ENCODE measurements around the gene OPA3.
"Not testable (repeated sequence)": the region's sequence is repeated elsewhere in the genome, so short reads cannot be mapped to it uniquely, and the experiment has no call there.

Gene OPA3

GRCh38 chr19:45522010-45522941, 62.3 kb downstream of the OPA3 start:
- no peak for DNase-seq (ENCODE audit: low read depth)

DNA sequence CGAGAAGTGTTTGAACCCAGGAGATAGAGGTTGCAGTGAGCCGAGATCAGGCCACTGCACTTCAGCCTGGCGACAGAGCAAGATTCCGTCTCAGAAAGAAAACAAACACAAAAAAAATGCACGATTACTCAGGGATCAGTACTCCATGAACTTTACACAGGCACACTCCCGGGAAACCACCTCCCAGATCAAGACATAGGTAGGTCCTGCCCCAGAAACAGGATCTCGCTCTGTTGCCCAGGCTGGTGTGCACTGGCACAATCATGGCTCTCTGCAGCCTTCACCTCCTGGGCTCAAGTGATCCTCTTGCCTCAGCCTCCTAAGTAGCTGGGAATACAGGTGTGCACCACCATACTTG, 66.2 kb downstream of the OPA3 start:
- no peak for DNase-seq (ENCODE audit: low read depth)

- DNase-seq (ENCODE audit: low read depth), result no peak
These were observed 66.7 kb downstream of the OPA3 start for GRCh38 chr19:45517641-45518468.

DNA sequence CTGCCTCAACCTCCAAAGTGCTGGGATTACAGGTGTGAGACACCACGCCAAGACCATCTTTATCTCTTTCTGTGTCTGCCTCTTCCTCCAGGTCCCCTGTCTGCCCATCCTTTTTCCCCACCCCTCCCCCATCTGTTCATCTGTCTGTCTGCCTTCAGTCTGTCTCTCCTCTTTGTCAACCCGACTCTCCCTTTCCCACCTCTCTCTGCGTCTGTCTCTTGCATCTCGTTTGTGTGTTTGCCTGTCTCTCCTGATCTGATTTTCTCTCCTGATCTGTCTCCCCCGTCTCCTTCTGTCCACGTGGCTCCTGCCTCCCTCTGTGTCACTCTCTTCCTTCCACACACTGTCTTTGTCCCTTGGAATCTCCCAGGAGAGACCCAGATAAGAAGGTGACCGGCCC, 67.4 kb downstream of the OPA3 start:
- DNase-seq (ENCODE audit: low read depth), result no peak

DNA sequence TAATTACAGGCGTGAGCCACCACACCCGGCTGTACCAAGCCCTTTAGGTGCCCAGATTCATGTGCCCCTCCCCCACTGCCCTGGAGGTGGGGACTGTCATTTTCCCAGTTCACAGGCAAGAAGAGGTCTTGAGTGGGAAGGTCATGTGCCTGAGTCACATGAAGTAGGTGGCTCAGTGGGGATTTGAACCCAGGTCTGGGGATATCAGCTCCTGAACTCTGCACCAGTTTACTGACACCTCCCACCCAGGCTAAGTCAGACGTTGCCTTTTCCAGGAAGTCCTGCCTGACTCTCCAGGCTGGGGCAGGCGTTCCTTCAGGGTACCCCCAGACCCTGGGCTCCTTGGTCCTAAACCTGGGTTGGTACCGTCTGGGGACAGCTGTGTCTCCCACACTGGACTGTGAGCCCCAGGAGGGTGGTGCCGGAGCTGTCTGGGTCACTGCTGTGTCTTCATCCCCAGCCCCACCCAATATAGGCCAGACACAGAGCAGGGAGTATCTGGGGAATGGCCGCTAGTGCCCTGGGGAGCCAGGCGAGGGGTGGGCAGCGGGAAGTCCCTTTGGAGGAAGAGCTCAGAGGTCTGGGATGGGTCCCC, 68.7 kb downstream of the OPA3 start:
- DNase-seq (ENCODE audit: low read depth), result no peak

GRCh38 chr19:45515081-45515624, 69.4 kb downstream of the OPA3 start:
- DNase-seq (ENCODE audit: low read depth), result no peak

DNA sequence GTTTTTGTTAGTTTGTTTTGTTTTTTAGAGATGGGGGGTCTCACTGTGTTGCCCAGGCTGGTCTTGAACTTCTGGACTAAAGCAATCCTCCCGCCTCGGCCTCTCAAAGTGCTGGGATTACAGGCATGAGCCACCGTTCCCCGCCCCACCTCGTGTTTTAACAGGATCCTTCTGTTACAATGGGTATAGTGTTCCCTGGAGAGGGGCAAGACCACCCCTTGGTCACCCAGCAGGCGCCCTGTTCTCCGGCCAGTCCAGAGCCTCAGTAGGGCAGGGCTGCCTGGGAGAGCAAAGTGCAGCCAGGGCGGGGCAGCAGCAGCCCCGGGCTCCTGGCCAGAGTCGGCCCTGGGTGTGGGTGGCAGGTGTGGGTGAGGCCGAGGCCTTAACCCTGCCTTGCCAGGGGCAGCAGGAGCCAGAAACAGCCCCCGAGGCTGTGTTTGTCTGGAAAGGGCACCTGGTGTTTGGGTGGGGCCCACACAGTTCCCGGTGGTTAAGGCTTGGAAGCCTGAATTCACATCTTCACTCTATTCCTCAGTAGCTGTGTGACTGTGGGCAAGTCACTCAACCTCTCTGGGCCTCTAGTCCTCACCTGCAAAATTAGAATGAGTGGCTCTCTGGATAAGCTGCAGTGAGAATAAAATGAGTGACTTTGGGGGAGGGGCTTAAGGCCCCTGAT, 70.1 kb downstream of the OPA3 start:
- no peak for DNase-seq (ENCODE audit: low read depth)

DNA sequence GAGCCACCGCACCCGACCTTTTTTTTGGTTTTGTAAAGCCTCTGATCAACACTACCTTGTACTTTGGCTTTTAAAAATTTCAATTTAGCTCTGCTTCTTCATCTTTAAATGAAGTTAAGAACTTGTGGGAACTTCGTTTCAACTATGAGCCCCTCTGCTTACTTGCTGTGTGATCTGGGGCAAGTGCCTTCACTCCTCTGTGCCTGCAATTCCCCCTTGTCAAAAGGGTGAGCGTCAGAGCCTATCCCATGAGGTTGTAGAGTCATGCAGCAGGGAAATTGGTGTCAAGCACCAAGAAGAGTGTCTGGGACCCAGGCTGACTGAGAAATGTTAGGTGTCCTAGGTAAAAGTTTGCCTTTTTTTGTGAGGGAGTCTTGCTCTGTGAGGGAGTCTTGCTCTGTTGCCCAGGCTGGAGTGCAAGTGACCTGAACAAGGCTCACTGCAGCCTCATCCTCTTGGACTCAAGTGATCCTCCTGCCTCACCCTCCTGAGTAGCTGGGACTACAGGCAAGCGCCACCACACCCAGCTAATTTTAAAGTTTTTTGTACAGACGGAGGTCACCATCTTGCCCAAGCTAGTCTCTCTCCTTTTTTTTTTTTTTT, 71.6 kb downstream of the OPA3 start:
- DNase-seq (ENCODE audit: low read depth), result no peak

- DNase-seq (ENCODE audit: low read depth), result no peak
These were observed 73.5 kb downstream of the OPA3 start for GRCh38 chr19:45511074-45511473.

DNA sequence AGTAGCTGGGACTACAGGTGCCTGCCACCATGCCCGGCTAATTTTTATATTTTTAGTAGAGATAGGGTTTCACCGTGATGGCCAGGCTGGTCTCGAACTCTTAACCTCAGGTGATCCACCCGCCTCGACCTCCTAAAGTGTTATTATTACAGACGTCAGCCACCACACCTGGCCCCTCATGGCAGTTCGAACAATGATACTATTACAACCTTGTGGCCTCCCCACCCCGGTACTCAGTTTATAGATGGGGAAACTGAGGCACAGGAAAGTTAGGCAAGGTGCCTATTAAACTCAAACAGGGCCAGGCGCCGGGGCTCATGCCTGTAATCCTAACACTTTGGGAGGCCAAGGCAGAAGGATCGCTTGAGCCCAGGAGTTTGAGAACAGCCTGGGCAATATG, 74.2 kb downstream of the OPA3 start:
- not testable (repeated sequence) for DNase-seq (ENCODE audit: low read depth)

DNA sequence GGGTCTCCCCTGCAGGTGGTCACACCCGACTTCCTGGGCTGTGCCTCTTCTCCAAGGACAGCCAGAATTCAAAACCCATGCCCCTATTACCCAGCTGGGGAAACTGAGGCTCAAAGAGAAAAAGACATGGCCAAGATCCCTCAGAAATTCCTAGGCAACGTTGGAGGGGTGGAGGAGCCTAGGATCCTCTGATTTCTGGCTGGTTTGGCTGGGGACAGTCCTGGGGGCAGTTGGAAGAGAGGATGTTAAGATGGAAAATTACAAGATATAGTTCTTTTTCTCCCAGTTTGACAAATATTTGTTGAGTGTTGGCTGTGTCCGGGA, 74.9 kb downstream of the OPA3 start:
- DNase-seq (ENCODE audit: low read depth), result no peak

GRCh38 chr19:45508861-45509691, 75.5 kb downstream of the OPA3 start:
- DNase-seq (ENCODE audit: low read depth), result no peak

- DNase-seq (ENCODE audit: low read depth), result no peak
These were observed 76.2 kb downstream of the OPA3 start for GRCh38 chr19:45508417-45508860.

GRCh38 chr19:45507872-45508416, 76.7 kb downstream of the OPA3 start:
- no peak for DNase-seq (ENCODE audit: low read depth)

- peak; percentile 84 for DNase-seq (ENCODE audit: low read depth)
These were observed 77.4 kb downstream of the OPA3 start, which contains the start of gene VASP for GRCh38 chr19:45506989-45507871. Gene VASP, plus strand, starts transcription at chr19:45507479. Its CDS starts 293 bp downstream, at chr19:45507772.

- DNase-seq (ENCODE audit: low read depth), result peak; percentile 97
These were observed 78.2 kb downstream of the OPA3 start for GRCh38 chr19:45506246-45506988.

- DNase-seq (ENCODE audit: low read depth), result no peak
These were observed 78.7 kb downstream of the OPA3 start for GRCh38 chr19:45505996-45506245.

GRCh38 chr19:45505151-45505995, 79.2 kb downstream of the OPA3 start:
- DNase-seq (ENCODE audit: low read depth), result no peak

Measured in stimulated activated CD8-positive, alpha-beta memory T cell treated with anti-CD3 and anti-CD28 coated beads, Interleukin-12 subunit alpha, Interleukin-12 subunit beta, amount 100 ng/mL, for 1 hour (primary cell).